ENCODE data around the gene RNF144A.

Gene RNF144A

DNA sequence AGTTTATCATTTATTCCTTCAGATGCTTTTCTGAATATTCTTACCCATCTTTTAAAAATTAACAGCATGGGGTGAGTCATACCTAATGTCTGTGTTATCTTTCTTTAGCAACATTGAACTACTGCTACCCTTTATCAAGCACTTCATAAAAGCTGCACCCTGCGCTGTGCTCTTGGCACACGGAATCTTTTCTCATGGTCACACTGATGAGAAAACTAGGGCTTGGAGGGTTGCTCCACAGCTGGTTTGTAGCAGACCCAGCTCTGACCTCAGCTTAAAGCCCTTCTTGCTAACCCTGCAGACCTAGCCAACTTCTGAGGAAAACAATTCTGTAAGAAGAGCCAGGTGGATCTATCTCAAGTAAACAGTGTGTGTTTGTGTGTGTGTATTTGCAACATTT, 106.3 kb downstream of the RNF144A start:
- TF ChIP-seq, protein P1, sequence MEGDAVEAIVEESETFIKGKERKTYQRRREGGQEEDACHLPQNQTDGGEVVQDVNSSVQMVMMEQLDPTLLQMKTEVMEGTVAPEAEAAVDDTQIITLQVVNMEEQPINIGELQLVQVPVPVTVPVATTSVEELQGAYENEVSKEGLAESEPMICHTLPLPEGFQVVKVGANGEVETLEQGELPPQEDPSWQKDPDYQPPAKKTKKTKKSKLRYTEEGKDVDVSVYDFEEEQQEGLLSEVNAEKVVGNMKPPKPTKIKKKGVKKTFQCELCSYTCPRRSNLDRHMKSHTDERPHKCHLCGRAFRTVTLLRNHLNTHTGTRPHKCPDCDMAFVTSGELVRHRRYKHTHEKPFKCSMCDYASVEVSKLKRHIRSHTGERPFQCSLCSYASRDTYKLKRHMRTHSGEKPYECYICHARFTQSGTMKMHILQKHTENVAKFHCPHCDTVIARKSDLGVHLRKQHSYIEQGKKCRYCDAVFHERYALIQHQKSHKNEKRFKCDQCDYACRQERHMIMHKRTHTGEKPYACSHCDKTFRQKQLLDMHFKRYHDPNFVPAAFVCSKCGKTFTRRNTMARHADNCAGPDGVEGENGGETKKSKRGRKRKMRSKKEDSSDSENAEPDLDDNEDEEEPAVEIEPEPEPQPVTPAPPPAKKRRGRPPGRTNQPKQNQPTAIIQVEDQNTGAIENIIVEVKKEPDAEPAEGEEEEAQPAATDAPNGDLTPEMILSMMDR (IDR thresholded peaks at IDR 0.05; ENCODE audit: poor library complexity, severe bottlenecking): no peak
- ATAC-seq (ENCODE audit: low read depth) (no peak), DNase-seq (ENCODE audit: low spot score) (no peak)
- Histone ChIP-seq H3K36me3 (ENCODE audit: low read depth) (no peaks in the 10 kb centered on the region), H3K4me3 (ENCODE audit: severe bottlenecking) (no peak overlapping the region), H3K4me1 (ENCODE audit: insufficient read depth, poor library complexity, severe bottlenecking) (no peaks in the 10 kb centered on the region), H3K27me3 (ENCODE audit: insufficient read depth, poor library complexity, severe bottlenecking) (no peaks in the 10 kb centered on the region), H3K27ac (ENCODE audit: poor library complexity, severe bottlenecking) (no peak overlapping the region), H3K9me3 (ENCODE audit: severe bottlenecking) (no peaks in the 10 kb centered on the region)

DNA sequence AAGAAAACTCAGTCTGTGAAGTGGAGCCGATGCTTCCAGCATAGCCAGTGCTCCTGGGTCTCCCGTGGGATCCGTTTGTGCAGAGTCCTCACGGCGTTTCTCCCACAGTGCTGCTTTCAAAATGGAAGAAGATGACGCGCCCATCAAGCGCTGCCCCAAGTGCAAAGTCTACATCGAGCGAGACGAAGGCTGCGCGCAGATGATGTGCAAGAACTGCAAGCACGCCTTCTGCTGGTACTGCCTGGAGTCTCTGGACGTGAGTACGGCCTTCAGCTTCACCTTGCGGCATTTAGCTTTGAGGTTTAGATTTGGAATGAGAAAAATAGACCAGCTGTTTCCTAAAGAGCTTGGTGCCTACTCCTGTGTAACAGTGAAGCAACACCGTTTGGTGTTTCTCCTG, 107.0 kb downstream of the RNF144A start:
- TF ChIP-seq, protein P1 (IDR thresholded peaks at IDR 0.05; ENCODE audit: poor library complexity, severe bottlenecking): no peak
- ATAC-seq (ENCODE audit: low read depth): no peak

DNA sequence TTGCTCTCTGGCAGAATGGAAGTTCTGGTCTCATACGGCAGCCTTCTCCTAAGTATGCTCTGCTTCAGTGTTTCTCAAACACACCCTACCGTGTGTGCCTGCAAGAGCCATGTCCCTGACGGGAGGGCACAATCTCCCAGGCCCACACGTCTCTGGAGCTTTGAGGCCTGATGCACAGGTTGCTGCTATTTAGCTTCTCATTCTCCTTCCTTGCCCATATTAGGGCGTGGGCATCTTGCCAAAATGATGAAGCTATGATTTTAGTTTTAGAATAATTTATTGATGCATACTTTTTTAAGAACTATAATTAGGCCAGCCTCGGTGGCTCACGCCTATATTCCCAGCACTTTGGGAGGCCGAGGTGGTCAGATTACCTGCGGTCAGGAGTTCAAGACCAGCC, 107.9 kb downstream of the RNF144A start:
- Histone ChIP-seq H3K4me3 (ENCODE audit: severe bottlenecking) (no peak overlapping the region), H3K4me1 (ENCODE audit: insufficient read depth, poor library complexity, severe bottlenecking) (no peaks in the 10 kb centered on the region), H3K27ac (ENCODE audit: poor library complexity, severe bottlenecking) (no peak overlapping the region), H3K9me3 (ENCODE audit: severe bottlenecking) (no peaks in the 10 kb centered on the region), H3K27me3 (ENCODE audit: insufficient read depth, poor library complexity, severe bottlenecking) (no peaks in the 10 kb centered on the region), H3K36me3 (ENCODE audit: low read depth) (no peaks in the 10 kb centered on the region)
- DNase-seq (ENCODE audit: low spot score): no peak
- TF ChIP-seq, protein P1 (IDR thresholded peaks at IDR 0.05; ENCODE audit: poor library complexity, severe bottlenecking): no peak
- ATAC-seq (ENCODE audit: low read depth): no peak

More for the DNA sequence above, 107.0 kb downstream of the RNF144A start:
- Histone ChIP-seq H3K27ac (ENCODE audit: poor library complexity, severe bottlenecking) (no peak overlapping the region), H3K36me3 (ENCODE audit: low read depth) (no peaks in the 10 kb centered on the region), H3K4me3 (ENCODE audit: severe bottlenecking) (no peak overlapping the region), H3K27me3 (ENCODE audit: insufficient read depth, poor library complexity, severe bottlenecking) (no peaks in the 10 kb centered on the region), H3K9me3 (ENCODE audit: severe bottlenecking) (no peaks in the 10 kb centered on the region), H3K4me1 (ENCODE audit: insufficient read depth, poor library complexity, severe bottlenecking) (no peaks in the 10 kb centered on the region)
- no peak for DNase-seq (ENCODE audit: low spot score)

DNA sequence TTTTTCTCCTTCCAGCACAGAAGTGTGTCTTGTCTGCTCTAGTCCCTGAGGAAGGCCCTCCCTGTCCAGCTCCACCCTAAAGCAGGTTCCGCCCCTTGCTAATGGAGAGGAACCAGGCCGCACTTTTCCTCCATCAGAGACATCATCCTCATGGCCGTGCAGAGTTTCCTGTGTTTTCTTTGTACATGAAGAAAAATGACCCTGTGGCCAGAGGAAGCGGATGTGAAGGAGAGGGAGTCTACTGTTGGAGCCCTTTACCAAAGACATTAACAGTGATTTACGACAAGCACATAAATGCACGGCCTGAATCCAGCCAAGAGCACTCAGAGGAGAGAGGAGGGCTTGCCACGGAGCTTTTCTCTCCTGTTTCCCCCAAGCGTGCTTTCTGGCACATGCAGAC, 109.5 kb downstream of the RNF144A start:
- TF ChIP-seq, protein P1 (IDR thresholded peaks at IDR 0.05; ENCODE audit: poor library complexity, severe bottlenecking): no peak
- H3K4me3 ChIP-seq (ENCODE audit: severe bottlenecking): no peak overlapping the region
- DNase-seq (ENCODE audit: low spot score) (no peak), ATAC-seq (ENCODE audit: low read depth) (no peak)
- no peak overlapping the region for H3K27ac ChIP-seq (ENCODE audit: poor library complexity, severe bottlenecking)
- no peaks in the 10 kb centered on the region for H3K27me3 ChIP-seq (ENCODE audit: insufficient read depth, poor library complexity, severe bottlenecking)
- H3K36me3 ChIP-seq (ENCODE audit: low read depth): no peaks in the 10 kb centered on the region
- H3K4me1 ChIP-seq (ENCODE audit: insufficient read depth, poor library complexity, severe bottlenecking): no peaks in the 10 kb centered on the region
- H3K9me3 ChIP-seq (ENCODE audit: severe bottlenecking): no peaks in the 10 kb centered on the region

DNA sequence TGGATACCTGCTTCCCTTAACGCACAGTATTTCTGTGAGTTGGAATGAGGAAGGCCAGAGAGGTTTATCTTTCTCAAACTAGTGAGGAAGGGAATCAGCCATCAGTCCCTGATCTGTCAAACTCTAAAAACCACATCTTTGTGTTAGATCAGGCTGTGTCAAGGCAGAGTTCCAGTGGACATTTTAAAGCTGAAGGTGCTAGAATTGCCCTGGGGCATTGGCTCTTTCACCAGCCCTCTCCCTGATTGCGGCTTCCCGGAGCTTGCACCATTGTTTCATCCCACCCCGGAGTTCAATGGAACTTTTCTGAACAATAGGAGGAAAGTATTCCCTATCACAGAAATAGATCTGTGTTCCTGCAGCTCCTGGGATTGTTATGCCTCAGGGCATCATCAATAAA, 110.2 kb downstream of the RNF144A start:
- no peak overlapping the region for H3K4me3 ChIP-seq (ENCODE audit: severe bottlenecking)
- no peaks in the 10 kb centered on the region for H3K27me3 ChIP-seq (ENCODE audit: insufficient read depth, poor library complexity, severe bottlenecking)
- H3K4me1 ChIP-seq (ENCODE audit: insufficient read depth, poor library complexity, severe bottlenecking): no peaks in the 10 kb centered on the region
- ATAC-seq (ENCODE audit: low read depth) (no peak), DNase-seq (ENCODE audit: low spot score) (no peak)
- H3K27ac ChIP-seq (ENCODE audit: poor library complexity, severe bottlenecking): no peak overlapping the region
- TF ChIP-seq, protein P1 (IDR thresholded peaks at IDR 0.05; ENCODE audit: poor library complexity, severe bottlenecking): no peak
- no peaks in the 10 kb centered on the region for H3K36me3 ChIP-seq (ENCODE audit: low read depth)
- no peaks in the 10 kb centered on the region for H3K9me3 ChIP-seq (ENCODE audit: severe bottlenecking)
